C1 segment of cervical spinal cord (tissue), 14 donors: Measurements from ENCODE around the gene DDX39A.
"Not testable (repeated sequence)": the region's sequence is repeated elsewhere in the genome, so short reads cannot be mapped to it uniquely, and the experiment has no call there.

Source experiments
- DNase-seq, 14 donors: peaks; one replicate each; lab custom pipeline; 2025; lab: John Stamatoyannopoulos, UW

Gene DDX39A

DNA sequence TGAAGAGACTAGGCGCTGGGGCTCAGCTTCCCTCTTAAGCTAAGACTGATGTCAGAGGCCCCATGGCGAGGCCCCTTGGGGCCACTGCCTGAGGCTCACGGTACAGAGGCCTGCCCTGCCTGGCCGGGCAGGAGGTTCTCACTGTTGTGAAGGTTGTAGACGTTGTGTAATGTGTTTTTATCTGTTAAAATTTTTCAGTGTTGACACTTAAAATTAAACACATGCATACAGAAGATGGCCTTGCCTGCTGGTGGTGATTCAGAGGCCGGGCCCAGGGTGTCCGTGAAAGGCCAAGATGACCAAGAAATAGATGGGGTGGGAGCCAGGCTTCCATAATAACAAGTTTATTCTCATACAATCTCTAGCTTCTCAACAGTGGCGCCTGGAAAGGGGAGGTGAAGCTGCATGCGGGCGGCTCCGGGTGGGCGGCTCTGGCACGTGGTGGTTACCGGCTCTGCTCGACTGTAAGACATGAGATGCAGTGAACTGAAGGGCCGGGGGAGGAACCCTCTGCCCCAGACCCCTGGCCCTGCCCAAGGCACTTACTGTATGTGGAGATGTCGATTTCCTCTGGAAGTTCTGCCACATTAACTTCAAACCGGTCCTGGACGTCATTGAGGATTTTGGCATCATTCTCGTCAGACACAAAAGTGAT, 10.5 kb downstream of the DDX39A start:
- no peak for DNase-seq

DNA sequence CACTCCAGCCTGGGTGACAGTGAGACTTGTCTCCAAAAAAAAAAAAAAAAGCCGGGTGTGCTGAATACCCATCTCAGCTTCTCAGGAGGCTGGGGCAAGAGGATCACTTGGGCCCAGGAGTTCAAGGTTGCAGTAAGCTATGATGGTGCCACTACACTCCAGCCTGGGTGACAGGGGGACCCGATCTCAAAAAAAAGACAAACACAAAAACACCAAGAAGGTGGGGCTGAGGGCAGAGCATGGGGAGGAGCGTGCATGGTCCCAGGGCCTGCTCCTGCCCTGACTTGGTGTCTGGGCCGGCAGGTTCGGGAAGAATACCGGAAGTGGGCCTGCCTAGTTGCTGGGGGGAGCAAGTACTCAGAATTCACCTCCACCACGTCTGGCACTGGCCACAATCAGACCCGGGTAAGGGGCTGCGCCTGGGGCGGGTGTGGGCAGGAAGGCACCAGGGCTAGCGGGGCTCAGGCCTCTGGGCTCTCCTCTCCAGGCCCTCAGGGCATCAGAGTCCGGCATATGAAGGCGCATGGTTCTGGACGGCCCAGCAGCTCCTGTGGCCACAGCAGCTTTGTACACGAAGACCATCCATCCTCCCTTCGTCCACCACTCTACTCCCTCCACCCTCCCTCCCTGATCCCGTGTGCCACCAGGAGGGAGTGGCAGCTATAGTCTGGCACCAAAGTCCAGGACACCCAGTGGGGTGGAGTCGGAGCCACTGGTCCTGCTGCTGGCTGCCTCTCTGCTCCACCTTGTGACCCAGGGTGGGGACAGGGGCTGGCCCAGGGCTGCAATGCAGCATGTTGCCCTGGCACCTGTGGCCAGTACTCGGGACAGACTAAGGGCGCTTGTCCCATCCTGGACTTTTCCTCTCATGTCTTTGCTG, 11.3 kb downstream of the DDX39A start:
- no peak for DNase-seq

DNA sequence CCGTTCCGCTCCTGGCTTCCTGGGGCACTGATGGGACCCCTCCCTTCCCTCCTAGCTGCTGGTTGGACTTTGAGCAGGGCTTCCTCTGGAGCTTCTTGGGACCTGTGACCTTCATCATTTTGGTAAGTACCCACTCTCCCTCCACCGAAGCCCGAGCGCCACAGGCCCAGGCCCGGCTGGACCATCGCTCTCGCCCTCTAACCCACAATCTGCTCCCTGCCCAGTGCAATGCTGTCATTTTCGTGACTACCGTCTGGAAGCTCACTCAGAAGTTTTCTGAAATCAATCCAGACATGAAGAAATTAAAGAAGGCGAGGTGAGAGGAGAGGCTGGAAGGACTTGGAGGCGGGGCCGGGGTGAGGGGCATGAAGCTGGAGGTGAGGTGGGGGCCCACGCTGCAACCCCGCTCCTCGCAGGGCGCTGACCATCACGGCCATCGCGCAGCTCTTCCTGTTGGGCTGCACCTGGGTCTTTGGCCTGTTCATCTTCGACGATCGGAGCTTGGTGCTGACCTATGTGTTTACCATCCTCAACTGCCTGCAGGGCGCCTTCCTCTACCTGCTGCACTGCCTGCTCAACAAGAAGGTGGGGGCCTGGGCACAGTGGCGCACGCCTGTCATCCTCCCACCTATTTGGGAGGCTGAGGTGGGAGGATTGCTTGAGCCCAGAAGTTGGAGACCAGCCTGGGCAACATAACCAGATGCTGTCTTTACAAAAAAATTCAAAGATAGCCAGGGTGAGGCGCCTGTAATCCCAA, 12.3 kb downstream of the DDX39A start:
- DNase-seq = no peak

DNA sequence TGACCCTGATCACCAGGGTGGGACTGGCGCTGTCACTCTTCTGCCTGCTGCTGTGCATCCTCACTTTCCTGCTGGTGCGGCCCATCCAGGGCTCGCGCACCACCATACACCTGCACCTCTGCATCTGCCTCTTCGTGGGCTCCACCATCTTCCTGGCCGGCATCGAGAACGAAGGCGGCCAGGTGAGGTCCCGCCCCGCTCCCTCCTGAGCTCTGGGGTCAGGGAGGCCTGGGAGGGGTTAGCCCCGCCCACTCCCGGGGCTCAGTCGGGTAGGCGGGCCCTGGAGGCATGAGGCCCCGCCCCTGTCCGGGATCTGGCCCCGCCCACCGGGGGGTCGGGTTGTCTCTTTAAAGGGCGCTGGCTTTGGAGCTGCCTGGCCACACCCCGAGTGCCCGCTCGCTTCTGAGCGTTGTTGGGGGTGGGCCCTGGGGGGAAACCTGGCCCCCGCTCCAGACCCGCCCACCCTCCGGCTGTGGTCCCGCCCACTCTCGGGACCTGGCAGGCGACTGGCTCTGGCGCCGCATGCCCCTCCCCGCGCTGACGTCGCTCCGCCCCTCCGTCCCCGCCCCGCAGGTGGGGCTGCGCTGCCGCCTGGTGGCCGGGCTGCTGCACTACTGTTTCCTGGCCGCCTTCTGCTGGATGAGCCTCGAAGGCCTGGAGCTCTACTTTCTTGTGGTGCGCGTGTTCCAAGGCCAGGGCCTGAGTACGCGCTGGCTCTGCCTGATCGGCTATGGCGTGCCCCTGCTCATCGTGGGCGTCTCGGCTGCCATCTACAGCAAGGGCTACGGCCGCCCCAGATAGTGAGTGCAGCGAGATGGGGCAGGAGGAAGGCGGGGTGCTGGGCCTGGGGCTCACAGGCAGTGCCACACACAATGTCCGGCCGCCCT, 13.1 kb downstream of the DDX39A start:
- peak; percentile 25 to 91 (median 76) for DNase-seq

DNA sequence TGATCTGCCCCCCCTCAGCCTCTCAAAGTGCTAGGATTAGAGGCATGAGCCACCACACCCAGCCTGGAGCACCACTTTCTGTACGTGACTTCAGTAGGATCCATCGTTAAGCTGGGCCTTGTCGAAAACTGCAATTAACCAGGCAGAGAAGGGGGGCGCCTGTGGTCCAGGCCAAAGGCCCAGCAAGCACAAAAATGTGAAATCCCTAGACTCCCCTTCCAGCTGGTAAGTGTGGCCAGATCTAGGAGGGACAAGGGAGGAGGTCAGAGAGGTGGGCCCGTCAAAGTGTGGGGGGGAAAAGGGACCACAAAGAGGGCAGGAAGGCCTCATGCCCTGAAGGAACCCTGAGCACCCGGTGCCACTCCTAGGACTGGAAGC, 13.8 kb downstream of the DDX39A start:
- no peak for DNase-seq

DNA sequence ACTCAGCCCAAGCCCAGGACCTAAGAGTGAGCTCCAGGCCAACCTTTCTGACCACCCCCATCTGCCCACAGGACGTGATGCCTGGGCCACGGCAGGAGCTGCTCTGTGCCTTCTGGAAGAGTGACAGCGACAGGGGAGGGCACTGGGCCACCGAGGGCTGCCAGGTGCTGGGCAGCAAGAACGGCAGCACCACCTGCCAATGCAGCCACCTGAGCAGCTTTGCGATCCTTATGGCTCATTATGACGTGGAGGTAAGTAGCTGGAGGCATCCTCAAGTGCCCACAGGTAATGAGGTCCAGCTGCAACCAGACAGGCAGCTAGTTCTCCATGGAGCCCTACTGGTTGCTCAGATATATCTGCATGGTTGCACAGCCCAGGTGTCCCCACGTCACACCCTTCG, 14.8 kb downstream of the DDX39A start:
- peak in 1 of 14 donors; percentile 17 for DNase-seq

DNA sequence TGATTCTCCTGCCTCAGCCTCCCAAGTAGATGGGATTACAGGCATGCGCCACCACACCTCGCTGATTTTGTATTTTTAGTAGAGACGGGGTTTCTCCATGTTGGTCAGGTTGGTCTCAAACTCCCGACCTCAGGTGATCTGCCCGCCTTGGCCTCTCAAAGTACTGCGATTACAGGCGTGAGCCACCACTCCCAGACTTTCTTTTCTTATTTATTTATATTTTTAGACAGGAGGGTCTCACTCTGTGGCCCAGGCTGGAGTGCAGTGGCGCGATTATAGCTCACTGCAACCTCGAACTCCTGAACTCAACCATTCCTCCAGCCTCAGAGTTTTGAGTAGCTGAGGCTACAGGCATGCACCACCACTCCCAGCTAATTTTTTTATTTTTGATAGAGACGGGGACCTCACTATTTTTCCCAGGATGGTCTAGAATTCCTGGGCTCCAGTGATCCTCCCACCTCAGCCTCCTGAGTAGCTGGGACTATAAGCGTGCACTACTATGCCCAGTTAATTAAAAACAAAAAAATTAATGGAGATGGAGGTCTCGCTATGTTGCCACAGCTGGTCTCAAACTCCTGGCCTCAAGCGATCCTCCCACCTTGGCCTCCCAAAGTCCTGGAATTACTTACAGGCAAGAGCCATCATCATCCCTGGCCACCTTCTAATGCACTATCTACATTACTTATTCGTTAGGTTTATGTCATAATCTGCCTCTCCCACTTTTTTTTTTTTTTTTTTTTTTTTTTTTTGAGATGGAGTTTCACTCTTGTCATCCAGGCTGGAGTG, 15.8 kb downstream of the DDX39A start:
- DNase-seq = not testable (repeated sequence)

DNA sequence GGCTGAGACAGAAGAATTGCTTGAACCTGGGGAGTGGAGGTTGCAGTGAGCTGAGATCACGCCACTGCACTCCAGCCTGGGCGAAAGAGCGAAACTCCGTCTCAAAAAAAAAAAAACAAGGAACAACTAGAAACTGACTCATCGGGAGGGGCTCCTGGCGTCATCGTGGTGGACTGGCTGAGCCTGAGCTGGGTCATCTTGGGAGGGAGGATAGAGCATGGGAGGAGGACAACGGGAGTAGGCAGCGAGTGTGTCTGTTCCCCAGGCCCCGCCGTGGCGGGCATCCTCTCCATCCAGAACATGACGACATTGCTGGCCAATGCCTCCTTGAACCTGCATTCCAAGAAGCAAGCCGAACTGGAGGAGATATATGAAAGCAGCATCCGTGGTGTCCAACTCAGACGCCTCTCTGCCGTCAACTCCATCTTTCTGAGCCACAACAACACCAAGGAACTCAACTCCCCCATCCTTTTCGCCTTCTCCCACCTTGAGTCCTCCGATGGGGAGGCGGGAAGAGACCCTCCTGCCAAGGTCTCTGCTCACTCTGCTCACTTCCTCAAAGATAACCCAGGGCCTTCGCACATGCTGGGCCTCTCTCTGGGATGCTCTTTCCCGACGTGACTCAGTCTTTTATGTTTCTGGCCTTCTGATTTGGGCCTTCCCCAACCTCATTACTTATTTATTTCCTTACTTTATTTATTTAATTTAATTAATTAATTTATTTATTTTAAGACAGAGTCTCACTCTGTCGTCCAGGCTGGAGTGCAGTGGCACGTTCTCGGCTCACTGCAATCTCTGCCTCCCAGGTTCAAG, 16.6 kb downstream of the DDX39A start:
- DNase-seq = no peak

DNA sequence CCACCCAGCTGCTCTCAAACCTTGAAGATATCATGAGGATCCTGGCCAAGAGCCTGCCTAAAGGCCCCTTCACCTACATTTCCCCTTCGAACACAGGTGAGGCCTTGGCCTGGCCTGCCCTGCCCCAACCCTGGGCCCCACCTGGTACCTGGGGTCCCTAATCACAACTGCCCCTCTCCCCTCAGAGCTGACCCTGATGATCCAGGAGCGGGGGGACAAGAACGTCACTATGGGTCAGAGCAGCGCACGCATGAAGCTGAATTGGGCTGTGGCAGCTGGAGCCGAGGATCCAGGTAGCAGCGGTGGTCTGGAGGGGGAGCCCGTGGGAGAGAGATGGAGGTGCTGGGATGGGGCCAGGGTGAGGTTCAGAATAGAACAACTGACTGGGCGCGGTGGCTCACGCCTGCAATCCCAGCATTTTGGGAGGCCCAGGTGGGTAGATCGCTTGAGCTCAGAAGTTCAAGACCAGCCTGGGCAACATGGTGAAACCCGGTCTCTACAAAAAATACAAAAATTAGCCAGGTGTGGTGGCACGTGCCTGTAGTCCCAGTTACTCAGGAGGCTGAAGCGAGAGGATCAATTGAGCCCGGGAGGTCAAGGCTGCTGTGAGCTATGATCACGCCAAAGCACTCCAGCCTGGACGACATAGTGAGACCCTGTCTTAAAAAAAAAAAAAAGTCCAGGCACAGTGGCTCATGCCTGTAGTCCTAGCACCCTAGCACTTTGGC, 17.5 kb downstream of the DDX39A start:
- no peak for DNase-seq

DNA sequence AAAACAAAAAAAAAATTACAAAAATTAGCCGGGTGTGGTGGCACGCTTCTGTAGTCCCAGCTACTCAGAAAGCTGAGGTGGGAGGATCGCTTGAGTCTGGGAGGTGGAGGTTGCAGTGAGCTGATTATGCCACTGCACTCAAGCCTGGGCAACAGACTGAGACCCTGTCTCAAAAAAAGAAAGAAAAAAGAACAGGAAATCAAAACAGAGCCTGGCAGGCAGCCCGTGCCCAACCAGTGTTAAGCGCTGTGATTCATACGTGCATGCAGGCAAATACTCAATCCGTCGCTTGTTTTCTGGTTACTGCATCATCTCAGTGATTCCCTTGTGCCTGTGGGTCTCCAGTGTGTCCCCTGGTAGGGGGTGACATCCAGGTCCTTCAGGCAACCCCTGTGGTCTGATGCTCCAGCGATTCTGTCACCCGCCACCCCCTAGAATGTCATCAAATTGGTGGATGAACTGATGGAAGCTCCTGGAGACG, 18.1 kb downstream of the DDX39A start:
- DNase-seq = no peak

DNA sequence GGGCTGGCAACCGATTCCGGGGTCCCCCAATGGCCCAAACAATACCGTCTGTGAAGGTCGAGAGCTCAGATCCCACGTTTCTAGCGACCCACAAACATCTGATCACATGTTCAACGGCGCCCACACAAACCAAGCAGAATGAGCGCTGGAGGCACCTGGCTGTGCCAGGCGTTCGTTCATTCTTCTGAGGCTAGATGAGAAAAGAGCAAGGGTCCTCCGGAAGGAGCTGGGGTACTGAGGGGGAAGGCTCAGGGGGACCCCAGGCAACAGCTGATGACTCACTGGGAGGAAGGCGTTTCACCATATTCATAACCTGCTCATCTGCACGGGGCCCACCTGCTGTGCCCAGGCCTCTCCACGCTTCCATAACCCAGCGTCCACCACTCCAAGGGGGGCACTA, 22.0 kb downstream of the DDX39A start:
- DNase-seq = not testable (repeated sequence)

DNA sequence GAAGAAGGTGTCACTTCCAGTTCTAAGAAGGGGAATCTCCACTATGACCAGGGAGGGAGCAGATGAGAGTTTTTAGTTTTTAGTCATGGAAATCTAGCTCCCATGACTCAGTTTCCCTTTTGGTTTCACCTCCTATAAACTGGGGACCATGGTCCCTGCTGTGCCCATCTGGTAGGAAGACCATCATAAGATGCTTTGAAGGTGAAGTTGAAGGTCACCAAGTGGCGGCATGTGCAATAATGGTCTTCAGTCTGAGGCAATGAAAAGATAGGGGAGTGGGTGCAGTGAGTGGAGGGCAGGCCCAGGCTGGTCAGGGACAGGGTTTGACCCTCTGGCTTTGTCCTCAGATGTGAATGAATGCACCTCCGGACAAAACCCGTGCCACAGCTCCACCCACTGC, 22.4 kb downstream of the DDX39A start:
- not testable (repeated sequence) for DNase-seq

DNA sequence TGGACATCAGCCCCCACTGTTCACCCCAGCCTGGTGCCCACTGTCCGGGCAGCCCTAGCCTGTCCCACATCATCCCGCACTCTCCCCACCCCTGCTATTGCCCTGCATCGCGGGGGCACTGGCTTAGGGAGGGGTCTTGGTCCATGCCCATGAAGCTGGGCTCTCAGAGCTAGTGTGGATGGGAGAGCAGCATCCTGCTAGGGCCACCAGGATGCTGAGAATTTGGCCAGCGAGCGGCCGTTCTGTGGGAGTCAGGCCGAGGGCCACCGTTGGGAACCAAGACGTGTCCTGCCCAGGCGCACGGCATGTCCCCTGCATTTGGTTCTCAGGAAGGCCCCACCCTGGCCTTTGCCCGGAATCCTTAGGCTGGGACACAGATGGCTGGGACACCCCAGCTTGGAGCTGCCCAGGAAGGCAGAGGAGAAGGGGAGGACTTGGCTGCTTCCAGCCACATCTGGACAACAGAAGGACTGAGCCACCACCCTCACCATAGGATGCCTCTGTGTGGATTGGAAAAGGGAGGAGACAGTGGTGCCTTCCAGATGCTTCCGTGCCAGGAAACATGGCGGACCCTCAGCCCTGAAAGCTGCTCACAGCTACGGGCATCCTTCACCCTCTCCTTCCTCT, 23.3 kb downstream of the DDX39A start:
- DNase-seq = no peak

DNA sequence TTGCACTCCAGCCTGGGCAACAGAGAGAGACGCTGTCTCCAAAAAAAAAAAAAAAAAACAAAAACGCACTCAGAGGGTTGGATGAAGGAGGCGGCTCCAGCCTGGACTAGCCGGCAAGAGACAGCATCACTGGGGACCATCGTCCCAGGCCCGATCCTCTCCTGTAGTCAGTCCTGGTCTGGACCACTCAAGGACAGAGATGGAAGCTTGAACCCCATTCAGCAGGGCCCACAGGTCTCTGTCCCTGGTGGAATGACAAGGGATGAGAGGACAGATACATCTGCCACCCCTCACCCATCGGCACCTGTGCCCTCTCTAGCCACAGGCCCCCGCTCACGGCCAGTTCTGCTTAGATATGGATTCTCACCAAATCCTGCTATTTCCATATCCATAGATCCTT, 23.9 kb downstream of the DDX39A start:
- no peak for DNase-seq

DNA sequence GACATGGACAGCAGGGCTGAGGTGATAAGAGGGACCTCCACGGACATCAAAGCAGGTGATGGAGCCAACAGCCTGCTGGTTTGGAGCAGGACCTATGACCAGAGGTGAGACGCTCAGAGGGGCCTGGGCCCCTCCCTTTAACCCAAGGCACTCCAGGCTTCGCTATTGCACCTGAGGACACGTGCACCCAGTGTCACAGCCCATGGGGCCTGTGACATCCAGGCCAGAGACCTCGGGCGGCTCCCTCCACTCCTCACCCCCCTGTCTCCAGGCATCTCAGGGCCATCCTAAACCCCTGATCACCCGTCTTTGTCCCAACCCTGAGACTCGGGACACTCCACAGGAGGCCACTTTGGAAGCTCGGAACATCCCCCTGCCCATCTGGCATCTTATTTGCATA, 25.0 kb downstream of the DDX39A start:
- DNase-seq = no peak

DNA sequence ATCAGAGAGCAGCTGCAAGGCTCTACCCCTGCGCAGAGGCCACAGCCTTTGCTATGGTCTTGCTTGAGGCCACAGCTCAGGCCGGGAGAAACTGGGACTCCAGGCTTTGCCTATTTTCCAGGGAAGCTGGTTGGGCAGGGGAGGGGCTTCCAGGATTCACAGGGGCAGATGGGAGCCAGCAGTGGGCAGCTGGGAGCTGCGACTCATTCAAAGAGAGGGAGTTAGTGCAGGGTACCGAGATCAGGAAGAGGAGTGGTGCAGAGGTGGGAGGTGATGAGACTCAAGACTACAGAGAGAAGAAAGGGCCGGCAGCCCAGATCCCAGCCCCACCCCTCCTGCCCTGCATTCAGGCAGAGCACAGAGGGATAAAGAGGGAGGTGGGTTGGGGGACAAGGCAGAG, 25.8 kb downstream of the DDX39A start:
- DNase-seq = no peak

DNA sequence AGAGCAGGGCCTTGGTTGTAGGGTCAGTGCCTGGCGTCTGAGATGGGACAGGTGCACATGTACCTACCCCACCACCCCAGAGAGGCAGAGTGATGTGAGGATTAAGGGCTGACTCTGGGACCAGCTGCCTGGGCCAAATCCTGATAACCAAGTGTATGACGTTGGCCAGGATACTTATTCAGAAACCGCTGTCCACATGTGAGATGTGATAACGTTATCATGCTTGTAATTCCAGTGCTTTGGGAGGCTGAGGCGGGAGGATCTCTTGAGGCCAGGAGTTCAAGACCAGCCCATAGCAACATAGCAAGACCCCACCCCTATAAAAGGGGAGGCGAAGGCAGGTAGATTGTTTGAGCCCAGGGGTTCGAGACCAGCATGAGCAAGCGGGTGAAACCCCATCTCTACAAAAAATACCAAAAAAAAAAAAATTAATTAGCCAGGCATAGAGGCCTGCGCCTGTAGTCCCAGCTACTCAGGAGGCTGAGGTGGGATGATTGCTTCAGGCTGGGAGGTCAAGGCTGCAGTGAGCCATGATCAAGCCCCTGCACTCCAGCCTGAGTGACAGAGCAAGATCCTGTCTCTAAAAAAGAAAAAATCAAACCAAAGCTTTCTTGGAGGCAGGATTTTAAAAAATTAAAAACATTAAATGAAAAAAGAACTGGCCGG, 27.9 kb downstream of the DDX39A start:
- DNase-seq = no peak

DNA sequence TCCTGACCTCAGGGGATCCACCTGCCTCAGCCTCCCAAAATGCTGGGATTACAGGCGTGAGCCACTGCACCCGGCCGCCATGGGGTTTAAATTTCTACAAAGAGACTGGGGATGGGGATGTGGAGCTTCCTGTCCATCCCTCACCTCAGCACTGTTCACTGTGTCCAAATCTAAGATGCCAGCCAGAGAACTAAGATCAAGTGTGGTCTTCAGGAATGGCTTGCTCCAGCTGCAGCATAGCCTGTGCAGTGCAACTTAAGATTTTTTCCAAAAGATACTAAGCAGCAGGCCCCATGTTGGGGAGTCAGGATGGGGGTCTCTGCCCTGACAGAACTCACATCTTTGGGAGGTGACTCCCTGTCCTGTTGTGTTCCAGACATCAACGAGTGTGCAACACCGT, 28.6 kb downstream of the DDX39A start:
- DNase-seq = no peak
